HG02852 (cell line): Measurements from ENCODE around the gene PIK3CD.

ENCODE experiments used
- ATAC-seq: cut with Tn5 transposase; IDR thresholded peaks from one replicate; pipeline ENCODE4 v1.9.1; 2021; ENCODE audit warnings: mild to moderate bottlenecking, moderate library complexity; ENCODE audit not compliant: unreplicated experiment

Gene PIK3CD

DNA sequence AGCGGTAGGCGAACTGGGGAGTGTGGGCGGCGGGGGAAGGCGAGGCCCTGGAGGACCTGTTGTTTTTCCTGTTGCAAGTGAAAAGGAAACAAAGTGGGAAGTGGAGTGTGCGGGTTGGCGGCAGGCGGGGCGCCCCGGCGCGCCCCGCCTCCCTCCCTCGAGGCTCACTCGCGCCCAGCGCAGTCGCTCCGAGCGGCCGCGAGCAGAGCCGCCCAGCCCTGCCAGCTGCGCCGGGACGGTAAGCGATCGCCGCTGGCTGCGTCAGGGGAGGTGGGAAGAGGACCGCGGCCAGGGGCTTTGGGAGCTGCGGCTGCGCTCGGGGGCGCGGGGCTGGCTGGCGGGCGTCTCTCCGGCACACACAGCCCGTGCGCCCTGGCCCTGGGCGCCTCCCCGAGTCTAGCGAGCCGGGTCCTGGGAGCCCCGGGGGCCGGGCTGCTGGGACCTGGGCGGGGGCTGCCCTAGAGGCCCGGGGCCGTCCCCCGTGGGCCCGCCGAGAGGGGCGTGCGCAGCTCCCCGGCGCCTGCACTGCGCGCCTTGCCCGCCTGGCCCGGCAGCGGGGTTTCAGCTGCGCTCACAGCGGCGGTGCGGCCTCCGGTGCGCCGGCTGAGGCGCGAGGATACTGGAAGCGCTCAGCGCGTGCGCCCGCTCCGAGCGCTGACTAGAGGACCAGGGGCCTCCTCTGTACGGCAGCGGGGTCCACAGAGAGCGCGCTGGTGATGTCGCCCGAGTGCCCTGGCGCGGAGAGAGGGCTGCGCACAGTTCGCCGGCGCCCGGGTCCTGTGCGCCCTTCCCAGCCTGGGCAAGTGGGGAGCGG is at the start of gene PIK3CD:
Gene PIK3CD, plus strand, starts transcription at position 167 of the 814 bp plus-strand sequence. CDS start 58,725 bp downstream, outside the sequence.
- ATAC-seq = no peak

DNA sequence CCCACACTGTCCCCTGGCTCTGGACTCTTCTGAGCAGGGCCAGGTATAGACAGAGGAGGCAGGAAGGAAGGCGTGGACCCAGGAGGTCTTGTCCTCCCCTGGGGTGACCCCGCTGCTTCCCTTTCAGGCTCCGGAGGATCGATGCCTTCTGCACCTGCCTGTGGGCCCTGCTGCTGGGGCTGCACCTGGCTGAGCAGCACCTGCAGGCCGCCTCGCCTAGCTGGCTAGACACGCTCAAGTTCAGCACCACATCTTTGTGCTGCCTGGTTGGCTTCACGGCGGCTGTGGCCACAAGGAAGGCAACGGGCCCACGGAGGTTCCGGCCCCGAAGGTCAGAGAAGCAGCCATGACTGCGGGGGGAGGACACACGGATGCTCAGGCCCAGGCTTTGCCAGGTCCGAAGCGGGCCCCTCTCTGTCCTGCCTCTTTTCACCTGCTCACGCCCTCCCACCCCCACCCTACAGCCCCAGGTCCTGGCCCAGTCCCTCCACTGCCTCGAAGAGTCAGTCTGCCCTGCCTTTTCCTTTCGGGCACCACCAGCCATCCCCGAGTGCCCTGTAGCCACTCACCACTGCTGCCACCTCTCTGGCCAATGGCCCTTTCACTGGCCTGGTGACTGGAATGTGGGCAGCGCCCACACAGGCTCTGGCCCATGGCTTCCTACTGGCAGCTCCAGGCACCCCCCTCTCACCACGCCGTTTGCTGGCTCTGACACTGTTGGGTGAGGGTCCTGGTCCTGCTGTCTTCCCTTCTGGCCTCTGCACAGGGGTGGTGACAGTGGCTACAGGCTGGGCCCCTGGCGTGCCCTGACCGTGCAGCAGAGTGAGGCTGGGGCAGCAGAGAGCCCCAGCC is 49.4 kb upstream of the PIK3CD start:
- ATAC-seq = no peak

DNA sequence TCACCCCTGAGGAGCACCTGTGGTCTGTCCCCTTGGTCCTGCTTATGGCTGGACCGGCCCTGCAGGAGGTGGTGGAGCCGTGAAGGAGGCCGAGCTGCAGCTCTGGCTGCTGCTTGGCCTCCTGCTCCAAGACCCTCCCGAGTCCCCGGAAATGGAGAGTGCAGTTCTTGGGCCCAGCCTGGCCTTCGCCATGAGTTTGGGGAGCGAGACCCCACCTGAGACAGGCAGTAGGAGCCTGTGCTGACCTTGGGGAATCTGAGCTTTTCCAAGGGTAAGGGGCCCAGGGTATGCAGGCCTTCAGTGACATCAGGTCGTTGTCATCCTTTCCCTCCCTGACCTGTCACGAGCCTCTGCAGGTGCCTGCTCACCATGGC is 48.8 kb upstream of the PIK3CD start:
- ATAC-seq = no peak

DNA sequence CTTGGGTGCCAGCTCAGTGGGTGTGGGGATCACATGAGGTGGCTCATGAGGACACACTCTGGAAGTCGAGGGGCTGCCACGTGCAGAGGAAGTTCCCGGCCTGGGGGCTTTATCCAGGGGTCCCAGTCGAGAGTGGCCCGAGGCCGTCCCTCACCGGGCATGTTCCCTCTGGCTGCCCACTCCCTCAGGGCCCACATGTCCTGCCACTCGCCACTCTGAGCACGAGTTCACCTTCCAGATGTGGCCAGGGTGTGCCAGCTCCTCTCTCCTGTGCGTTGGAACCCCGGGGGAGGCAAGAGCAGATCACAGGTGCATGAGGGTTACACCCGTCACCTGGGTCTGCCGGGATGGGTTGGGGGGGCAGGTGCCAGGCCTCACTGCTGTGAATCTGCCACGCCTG is 48.2 kb upstream of the PIK3CD start:
- ATAC-seq = no peak

DNA sequence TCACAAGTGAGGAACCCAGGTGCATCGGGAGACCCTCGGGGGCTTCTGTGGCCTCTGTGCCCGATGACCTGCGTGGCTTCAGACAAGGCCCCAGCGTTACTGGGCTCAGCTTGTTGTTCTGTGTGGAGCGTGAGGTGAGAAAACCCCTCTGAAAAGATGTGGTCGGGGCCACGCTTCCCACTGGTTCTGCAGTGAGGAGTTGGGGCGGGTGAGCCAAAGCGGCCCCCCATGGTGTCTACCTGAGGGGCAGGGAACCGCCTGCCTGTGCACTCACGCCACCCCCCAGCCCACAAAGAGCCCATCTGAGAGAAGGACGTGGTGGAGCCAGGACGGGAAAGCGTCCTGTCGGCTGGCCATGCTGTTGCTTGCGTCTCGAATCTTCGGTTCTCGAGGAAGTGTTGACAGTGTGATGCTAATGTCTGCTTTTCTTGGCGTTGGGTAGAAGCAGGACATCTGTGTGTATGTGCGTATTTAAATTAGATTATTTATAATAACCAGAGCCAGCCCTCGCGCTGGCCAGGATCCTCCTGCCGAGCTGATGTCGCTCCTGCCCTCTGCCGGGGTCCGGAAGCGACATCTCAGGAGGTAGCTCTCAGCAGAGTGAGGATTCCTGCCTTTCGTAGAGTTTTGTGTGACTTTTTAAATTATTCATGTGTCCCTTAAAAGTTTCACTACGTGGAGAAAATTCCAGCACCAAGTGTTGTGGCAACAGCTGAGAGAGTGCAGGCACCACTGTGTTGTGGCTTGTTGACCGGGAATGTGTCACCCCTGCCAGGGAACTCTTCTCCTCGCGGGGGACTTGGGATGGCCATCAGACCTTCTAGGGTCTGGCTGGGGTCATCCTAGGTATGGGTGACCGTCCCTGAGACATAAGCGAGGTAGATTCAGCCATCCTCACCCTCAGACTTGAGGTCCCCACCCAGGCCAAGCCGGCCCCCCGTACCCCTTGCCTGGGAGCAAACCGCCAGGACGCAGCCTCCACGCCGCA is 47.5 kb upstream of the PIK3CD start:
- ATAC-seq = no peak

DNA sequence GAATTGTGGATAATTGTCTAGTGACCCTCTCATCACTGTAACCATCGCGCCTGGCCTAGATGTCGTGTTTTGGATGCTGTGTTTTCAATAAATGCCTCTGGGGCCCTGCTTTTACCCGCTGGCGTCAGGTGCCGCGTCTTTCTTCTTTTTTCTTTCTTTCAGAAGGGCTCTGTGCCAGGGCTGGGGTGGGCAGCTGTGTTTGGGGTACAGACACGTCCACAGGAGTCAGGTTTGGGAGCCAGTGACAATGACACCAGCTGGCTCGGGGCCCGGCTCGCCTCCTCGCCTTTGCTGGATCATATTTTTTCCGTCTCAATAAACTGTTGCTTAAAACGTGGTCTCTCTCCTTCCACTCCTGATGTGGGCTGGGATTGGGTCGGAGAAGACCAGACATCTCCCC is 46.7 kb upstream of the PIK3CD start:
- ATAC-seq = no peak

DNA sequence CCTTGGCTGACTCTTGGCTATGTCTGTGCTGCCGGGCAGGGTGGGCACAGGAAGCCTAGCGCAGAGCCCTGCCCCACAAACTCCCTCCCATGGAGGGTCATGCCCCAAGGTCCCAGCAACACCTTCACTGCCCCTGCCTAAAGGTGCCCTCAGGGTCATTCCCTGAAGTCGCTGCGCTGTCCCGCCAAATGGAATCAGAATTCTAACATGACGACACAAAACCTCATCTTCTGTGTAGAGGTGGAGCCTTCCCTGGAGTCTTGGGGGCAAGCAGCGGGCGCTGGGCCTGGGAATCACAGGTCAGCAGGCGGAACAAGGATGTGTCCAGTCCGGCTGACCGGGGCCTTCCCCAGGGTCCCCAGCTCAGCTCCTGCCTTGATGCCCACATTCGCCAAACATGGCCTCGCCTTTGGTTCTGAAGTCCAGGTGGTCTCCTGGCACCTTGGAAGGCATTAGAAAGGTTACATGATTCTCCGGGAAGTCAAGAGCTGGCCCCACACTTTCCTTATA is 45.5 kb upstream of the PIK3CD start:
- no peak for ATAC-seq

DNA sequence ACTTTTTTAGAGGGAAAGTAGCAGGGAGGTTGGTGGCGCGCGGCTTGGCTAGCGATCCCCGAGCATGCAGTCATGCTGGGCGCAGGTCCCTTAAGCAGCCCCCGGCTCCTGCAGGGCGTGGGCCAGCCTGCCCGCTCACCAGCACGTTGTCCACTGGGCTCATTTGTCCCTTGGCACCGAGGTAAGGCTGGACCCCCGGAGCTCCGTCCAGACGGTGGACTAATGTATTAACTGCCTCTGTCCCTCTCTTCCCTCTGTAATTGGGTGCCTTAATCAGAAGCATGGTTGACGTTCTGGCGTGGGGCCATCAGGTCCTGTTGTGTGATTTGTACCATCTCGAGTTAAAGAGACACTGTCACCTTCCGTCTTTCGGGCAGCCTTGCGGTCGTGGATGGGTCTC is 45.1 kb upstream of the PIK3CD start:
- no peak for ATAC-seq

DNA sequence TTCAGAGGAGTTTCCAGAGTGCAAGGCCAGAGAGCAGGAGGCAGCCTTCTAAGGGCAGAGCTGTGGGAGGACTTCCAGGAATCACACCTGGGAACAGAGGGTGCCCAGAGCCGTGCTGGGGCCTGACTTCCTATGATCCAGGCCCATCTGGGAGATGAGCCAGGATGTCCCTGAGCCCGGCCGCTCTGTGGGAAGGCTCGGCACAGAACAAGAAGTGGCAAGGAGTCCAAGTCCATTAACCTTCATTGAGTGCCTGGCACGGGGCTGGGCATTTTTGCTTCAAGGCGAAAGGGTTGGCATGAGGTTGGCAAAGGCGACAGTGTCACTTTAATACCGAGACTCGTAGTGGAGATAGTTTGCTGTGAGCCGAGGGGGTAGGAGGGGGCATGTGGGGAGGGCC is 44.6 kb upstream of the PIK3CD start:
- ATAC-seq = no peak

DNA sequence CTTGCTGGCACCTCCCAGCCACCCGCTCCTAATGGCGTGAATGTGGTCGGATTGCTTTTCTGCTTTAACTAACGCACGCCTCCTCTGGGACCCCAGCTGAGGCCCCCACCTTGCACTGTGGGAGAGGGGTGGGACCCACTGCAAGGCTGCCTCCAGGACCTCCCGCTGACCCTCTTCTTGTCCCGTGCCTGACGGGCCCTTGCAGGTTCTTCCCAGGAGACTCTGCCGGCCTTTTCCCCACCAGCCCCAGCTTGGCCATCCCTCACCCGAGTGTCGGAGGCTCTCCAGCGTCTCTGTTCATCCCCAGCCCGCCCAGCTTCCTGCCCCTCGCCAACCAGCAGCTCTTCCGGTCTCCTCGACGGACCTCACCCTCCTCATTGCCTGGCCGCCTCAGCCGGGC is 44.2 kb upstream of the PIK3CD start:
- no peak for ATAC-seq

DNA sequence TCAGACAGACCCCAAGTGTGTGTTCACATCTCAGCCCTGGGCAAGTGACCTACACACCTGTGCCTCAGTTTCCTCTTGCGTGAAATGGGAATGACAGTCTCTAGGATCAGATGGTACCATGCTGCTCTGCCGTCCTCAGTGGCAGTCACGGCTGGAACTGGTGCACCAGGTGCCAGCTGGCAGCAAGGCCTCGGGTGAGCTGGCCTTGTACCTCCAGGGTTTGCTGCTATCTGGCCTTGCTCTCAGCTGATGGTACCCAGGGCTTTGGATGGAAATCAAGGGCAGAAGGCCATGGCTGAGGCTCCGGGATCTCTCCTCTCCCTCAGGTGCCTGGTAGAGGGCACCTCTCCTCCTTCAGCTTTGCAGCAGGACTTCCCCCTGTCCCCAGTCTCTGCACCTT is 41.5 kb upstream of the PIK3CD start:
- no peak for ATAC-seq

DNA sequence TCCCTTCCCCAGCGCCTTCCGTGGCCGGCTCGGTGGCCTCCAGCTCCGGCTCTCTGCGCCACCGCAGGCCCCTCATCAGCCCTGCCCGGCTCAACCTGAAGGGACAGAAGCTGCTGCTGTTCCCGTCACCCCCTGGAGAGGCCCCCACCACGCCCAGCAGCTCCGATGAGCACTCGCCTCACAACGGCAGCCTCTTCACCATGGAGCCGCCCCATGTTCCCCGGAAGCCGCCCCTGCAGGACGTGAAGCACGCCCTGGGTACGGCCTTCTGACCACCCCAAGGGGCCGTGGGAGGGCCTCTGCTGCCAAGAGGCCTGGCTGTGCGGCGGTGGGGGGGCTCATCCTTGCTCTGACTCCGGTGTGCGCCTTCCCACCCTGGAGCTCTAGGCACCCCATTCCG is 41.0 kb upstream of the PIK3CD start:
- ATAC-seq = no peak

DNA sequence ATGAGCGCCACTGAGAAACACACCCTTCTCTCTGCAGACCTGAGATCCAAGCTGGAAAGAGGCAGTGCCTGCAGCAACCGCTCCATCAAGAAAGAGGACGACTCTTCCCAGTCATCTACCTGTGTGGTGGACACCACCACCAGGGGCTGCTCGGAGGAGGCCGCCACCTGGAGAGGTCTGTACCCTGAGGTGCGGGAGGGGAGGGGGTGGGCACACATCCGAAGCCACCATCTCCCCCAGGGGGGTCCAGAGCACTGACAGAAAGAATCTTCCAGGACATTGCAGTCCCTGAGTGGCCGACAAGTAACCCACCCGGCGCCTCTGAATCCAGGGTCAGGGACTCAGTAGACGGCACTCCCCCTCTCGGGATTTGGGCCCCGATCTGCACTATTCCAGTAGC is 39.8 kb upstream of the PIK3CD start:
- ATAC-seq = no peak

DNA sequence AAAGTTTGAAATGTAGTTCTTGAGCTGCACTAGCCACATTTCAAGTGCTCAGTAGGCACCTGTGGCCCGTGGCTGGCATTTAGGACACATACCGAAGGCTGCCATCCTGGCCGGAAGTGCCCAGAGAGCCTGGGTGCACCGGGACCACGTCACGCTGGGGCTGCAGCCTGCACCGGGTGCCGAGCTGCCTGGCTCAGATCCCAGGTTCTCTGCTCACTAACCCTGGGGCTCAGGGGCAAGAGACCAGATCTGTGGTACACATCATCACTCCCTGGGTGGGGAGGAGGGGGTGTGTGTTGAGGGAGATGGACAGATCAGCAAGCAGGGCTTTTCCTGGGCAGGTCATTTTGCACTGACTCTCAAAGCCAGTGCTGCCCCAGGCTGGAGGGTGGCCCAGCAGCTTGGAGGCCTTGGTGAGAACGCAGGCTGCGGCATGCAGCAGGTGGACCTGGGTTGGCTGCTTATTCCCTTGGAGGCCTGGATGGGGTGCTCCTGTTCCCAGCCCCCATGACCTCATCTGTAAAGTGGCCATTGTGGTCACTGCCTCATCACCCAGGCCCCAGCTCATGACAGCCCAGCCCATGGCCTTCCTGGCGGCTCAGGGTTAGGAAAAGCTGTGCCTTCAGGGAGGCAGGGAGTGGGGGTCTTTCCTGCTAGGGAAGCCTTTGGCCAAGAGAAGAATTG is 39.2 kb upstream of the PIK3CD start:
- no peak for ATAC-seq

DNA sequence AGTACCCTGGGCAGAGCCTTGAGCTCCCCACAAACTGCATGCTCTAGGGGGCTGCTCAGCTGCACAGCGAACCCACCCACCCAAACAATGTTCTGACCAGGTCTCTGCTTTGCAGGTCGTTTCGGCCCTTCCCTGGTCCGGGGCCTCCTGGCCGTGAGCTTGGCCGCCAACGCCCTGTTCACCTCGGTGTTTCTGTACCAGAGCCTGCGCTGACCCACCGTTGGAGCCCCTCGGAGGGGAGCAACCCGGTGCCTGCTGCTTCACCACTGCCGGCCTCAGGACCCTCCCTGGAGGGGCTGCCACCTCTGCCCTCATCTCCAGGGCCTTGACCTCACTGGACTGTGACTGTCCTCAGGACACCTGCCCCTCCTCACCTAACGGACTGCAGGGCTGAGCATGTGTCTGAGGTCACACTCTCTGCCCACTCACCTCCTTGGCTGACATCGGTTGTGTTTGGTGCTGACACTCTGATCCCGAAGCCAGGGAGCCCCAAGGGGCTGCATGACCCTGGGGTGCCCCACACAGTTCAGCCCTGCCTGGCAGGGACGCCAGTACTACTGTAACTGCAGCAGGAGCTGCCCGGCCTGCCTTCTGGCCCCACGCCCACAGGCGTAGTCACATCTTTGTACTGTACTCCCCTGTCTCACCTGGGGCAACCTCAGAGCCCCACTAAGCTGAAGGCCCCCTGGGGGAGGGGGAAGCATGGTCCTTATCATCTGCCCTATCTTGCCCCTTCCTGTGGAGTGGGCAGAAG is 38.5 kb upstream of the PIK3CD start:
- no peak for ATAC-seq

DNA sequence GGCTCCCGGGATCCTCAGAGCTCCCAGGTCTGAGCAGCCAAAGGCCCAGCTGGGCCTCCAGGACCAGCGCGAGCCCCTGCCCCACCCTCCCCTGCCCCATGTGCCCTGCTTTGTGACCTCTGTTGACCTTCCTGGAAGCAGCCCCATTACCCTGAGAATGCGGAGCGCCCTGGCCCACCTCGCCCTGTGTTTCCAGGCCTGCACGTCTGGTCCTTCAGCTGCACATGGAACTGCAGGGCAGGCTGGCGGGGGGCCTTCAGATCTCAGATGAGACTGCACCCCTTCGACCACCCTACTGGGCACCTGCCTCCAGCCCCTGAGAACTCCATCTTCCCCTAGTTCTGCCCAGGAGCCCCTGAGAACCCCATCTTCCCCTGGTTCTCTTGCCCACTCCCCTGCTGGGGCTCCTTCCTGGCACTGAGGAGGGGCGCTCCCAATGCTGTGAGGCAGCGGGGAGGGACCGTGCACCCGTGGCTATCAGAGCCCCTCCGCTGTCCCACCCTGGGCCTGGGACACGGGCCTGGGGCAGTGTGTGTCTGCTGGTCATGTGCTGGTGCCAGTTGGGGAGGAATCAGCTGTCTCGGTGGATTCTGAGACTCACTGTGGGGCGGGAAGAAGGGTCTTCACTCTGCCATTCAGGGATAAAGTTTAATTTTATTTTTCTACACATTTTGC is 37.8 kb upstream of the PIK3CD start:
- ATAC-seq = no peak

DNA sequence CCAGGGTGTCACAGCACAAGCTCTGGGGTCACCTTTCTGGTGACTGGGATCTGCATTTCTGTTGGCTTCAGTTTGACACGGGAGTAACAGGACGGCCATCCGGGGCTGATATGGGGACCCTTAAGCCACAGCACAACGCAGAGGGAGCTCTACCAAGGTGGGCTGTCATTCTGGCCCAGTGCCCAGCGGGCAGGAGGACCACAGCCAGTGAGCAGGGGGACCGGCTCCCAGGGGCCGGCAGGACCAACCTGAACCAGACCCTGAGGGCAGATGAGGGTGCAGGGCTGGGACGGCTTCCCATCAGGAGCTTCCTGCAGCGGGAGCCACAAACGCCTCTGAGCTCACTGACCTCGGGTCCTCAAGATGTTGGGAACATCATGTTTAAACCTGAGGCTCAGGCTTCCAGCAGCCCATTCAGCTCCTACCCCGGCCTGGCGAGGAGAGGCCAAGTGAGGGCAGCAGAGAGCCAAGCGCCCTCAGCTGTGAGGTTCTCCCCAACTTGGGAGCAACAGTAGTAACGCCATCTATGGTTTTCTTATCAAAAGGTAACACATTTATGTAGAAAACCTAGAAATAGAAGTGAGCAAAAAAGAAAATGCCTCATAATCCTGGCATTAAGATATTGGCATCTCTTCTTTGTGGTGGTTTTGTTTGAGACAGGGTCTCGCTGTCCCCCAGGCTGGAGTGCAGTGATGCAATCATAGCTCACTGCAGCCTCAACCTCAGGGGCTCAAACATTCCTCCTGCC is 36.0 kb upstream of the PIK3CD start:
- ATAC-seq = no peak
